Thyroid gland (tissue), 4 donors: ENCODE measurements around the gene CDC26.

ENCODE experiments used
- CTCF ChIP-seq, 6 experiments: fragments of 200-600 bp in 3 of 6; fragments of 450-650 bp in 3 of 6; sonication (generic) in 3 of 6; IDR thresholded peaks; one replicate each; pipeline ENCODE4 v1.5.1; 2016 to 2019; ENCODE audit warnings: antibody characterized with exemption in 6 of 6, mild to moderate bottlenecking in 2 of 6, inconsistent platforms in 1 of 6, moderate library complexity in 1 of 6
- POLR2A ChIP-seq, 2 donors: fragments of 450-650 bp; IDR thresholded peaks; one replicate each; pipeline ENCODE4 v1.6.1; 2017; ENCODE audit warnings: antibody characterized with exemption in 2 of 2, mild to moderate bottlenecking in 2 of 2, moderate library complexity in 1 of 2

GRCh38 chr9:113302792-113303418 is 27.5 kb upstream of the CDC26 start, which contains the start of gene RNF183:
- TF ChIP-seq CTCF (IDR thresholded peaks at IDR 0.05): no peak
- TF ChIP-seq POLR2A (IDR thresholded peaks at IDR 0.05): no peak
